Thymus (tissue), 11 donors: ENCODE data around the gene MLLT6. TPM values are rescaled to one million over a fixed set of nuclear protein-coding genes. Genes with fewer than 3 reads are reported as not detected.

Source experiments
- DNase-seq, 9 donors: peaks; one replicate each; pipeline ENCODE4 v3.0.0-alpha.2; 2013; ENCODE audit warnings: low spot score in 9 of 9, low read depth in 6 of 9, missing footprints in 1 of 9
- H3K27ac ChIP-seq, 2 donors: one replicate each; pipeline ENCODE4 v1.5.1; 2013; ENCODE audit warnings: control low read depth in 1 of 2, low read depth in 1 of 2, low read length in 1 of 2, mild to moderate bottlenecking in 1 of 2, moderate library complexity in 1 of 2
- H3K27me3 ChIP-seq, 2 donors: one replicate each; pipeline ENCODE4 v1.5.1; 2013; ENCODE audit warnings: low read length in 1 of 2; ENCODE audit not compliant: control insufficient read depth in 2 of 2, insufficient read depth in 1 of 2
- H3K36me3 ChIP-seq, 2 donors: one replicate each; pipeline ENCODE4 v1.5.1; 2013; ENCODE audit warnings: low read length in 1 of 2, mild to moderate bottlenecking in 1 of 2, moderate library complexity in 1 of 2; ENCODE audit not compliant: control insufficient read depth in 2 of 2, insufficient read depth in 2 of 2
- H3K4me1 ChIP-seq, 2 donors: one replicate each; pipeline ENCODE4 v1.5.1; 2013; ENCODE audit warnings: low read length in 2 of 2; ENCODE audit not compliant: control insufficient read depth in 2 of 2, insufficient read depth in 2 of 2
- H3K4me3 ChIP-seq, 2 donors: one replicate each; pipeline ENCODE4 v1.5.1; 2013; ENCODE audit warnings: low read length in 2 of 2, control low read depth in 1 of 2, mild to moderate bottlenecking in 1 of 2
- H3K9me3 ChIP-seq, 2 donors: one replicate each; pipeline ENCODE4 v1.5.1; 2013; ENCODE audit warnings: low read length in 1 of 2, mild to moderate bottlenecking in 1 of 2; ENCODE audit not compliant: control insufficient read depth in 2 of 2, insufficient read depth in 1 of 2
- WGBS: extraction: QIAGEN DNeasy Blood & Tissue Kit; methylation state at CpG from one replicate; pipeline ENCODE4 v1.1.7; 2013; 5-methylcytosine and 5-hydroxymethylcytosine counted together
- polyA plus RNA-seq: library from polyadenylated mRNA; stranded (reverse); fragments of 200-250 nt; gene quantifications from one replicate; pipeline ENCODE4 v1.2.3, GENCODE V29; 2013
- total RNA-seq: library from RNA; stranded (reverse); fragments of 120-200 nt; gene quantifications from one replicate; pipeline ENCODE4 v1.2.4, GENCODE V29; 2013
- donor health status: healthy.

The MLLT6 gene
- total and polyA plus RNA-seq, 2 donors, result 37.3 to 124 TPM

DNA sequence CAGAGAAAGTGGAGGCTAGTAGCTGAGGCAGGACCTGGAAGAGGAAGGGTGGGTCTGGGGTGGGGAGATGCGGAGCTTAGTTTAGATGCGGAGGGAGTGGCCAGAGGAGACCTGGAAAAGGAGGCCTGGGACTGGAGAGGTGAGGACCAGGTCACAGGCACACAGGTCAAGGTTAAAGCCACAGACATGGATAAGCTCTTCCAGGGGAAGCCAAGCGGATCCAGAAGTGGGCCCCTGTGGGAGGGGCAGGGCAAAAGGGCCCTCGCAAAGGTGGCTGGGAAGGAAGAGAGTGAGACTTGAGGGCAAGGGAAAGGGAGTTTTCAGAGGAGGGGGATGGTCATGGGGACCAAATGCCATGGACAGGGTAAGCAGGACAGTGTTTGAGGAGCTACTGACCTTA, 13.9 kb upstream of the MLLT6 start:
- Histone ChIP-seq H3K9me3 (no peaks in the 10 kb centered on the region), H3K27ac (no peak overlapping the region), H3K27me3 (no peaks in the 10 kb centered on the region), H3K36me3 (no peaks in the 10 kb centered on the region), H3K4me3 (no peak overlapping the region), H3K4me1 (peaks cover 0 to 13% of the 10 kb centered on the region in 2 donors)
- DNase-seq, result no peak
- WGBS, result 99% methylated on average over 4 of the region's 4 CpGs

DNA sequence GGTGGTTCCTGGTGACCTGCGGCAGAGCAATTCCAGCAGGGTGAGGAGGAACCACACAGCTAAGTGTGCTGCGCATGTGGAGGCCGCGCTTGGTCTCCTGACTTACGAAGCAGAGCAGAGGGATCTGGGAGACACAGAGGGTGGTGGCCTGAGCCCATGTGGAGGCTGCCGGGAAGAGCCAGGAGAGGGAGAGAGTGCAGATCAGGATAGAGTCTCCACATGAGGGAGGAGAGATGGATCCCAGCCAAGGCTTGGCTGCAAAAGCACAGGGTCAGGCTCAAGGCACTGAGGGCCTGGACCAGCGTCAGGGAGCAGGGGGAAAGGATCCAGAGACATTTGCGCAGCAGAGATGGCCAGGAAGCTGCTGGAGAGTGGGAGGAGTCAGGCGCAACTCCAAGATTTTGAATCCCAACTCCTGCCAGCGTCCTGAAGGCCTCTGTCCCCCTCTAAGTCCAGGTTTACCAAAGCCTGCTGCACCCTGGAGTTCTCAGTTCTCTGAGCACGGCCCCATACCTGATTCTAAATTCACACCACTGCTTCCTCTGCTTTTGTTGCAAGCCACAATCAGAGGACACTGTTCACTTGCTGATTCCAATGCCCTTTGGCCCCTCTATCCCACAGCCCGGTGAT, 11.3 kb upstream of the MLLT6 start:
- 92% methylated on average over 12 of the region's 12 CpGs for WGBS
- Histone ChIP-seq H3K27ac (no peak overlapping the region), H3K36me3 (no peaks in the 10 kb centered on the region), H3K27me3 (no peaks in the 10 kb centered on the region), H3K9me3 (no peaks in the 10 kb centered on the region), H3K4me1 (peaks cover 0 to 17% of the 10 kb centered on the region in 2 donors), H3K4me3 (no peak overlapping the region)
- no peak for DNase-seq

DNA sequence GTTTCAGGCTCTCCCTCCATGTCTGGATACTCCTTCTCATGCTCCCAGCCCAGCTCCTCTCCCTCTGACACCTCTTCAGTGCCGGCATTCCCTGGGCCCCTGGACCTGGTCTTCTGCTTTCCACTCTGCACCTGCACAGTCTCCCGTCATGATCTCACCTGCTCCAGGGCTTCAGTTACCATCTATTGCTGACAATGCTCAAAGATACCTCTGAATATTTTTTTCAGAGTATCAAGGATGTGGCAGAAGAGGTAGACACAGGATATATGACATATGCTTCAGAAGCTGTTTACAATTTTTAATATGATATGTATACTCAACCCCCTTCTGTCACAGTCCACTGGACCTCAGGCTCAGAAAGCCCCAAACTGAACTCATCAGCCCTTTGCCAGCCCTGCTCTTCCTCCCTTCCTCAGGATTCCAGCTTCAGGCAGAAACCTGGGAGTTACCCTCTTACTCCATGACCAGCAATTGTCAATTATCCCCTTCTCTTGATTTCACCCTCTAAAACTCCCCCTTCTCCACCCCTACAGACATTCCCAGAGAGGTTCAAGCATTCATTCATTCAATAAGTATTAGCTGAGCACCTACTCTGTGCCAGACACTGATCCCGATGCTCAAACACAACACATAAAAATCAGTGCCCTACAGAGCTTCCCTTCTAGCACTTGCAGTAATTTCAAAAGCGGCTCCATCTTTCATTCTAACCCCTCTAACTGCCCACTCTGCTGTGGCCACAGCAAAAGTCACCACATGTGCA, 7.8 kb upstream of the MLLT6 start:
- H3K4me3 ChIP-seq, result no peak overlapping the region
- WGBS, result 91% methylated on average over 4 of the region's 4 CpGs
- H3K9me3 ChIP-seq, result no peaks in the 10 kb centered on the region
- no peaks in the 10 kb centered on the region for H3K36me3 ChIP-seq
- H3K27ac ChIP-seq, result no peak overlapping the region
- H3K27me3 ChIP-seq, result no peaks in the 10 kb centered on the region
- no peak for DNase-seq
- H3K4me1 ChIP-seq, result peaks cover 0 to 30% of the 10 kb centered on the region in 2 donors

DNA sequence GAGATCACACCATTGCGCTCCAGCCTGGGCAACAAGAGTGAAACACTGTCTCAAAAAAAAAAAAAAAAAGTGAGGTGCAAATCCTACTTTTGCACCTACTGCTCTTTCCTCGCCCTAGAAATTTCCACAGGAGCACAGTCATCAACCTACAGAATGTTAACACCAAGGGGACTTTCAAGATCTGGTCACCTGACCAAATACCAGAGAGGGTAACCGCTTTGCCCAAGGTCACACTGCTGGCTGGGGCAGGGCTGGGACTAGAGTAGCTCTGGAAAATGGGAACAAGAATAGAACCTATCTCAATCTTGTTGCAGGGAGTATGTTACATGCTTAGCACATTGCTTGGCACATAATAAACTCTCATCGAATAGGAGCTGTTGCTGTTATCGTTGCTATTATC, 6.3 kb upstream of the MLLT6 start:
- no peak overlapping the region for H3K27ac ChIP-seq
- no peaks in the 10 kb centered on the region for H3K27me3 ChIP-seq
- H3K4me3 ChIP-seq, result no peak overlapping the region
- H3K4me1 ChIP-seq, result peaks cover 5 to 41% of the 10 kb centered on the region in 2 donors
- 98% methylated on average over 5 of the region's 5 CpGs for WGBS
- DNase-seq, result no peak
- no peaks in the 10 kb centered on the region for H3K9me3 ChIP-seq
- no peaks in the 10 kb centered on the region for H3K36me3 ChIP-seq

DNA sequence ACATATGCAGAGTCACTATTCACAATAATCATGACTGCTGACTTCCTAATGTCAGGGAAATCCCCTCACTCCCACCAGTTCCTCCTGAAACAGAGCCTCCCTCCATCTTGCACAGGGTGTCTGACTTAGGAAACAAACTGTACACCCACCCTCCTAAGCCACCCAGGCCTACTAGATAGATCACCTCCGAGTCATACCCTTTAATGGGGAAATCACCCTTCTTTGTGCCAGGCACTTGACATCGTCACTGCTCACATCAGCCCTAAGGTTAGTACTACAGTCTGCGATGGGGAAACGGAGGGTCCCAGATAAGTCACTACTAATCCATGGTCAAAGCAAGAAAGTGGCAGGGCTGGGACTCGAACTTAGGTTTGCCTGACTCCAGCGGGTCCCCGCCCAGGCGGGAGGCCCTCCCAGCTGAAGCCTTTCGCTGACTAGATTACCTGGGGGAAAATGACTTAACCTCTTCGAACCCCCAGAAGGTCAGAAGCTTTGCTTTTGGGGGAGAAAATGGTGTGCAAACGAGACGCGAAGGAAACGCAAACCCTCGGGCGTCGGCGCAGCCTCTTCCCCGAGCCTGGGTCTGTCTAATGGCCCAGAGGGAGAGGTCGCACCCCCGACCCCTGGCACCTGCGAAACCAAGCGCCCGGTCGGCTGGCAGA, 3.4 kb upstream of the MLLT6 start:
- peak overlapping the region; percentile 80 to 94 for H3K4me3 ChIP-seq
- peak in 6 of 9 donors; percentile 38 to 80 (median 48) for DNase-seq
- WGBS, result 8% methylated on average over 25 of the region's 25 CpGs
- H3K27me3 ChIP-seq, result no peaks in the 10 kb centered on the region
- peak overlapping the region; percentile 89 to 97 for H3K27ac ChIP-seq
- H3K36me3 ChIP-seq, result no peaks in the 10 kb centered on the region
- H3K4me1 ChIP-seq, result peaks cover 5 to 49% of the 10 kb centered on the region in 2 donors
- peaks cover 0 to 9% of the 10 kb centered on the region in 2 donors for H3K9me3 ChIP-seq

DNA sequence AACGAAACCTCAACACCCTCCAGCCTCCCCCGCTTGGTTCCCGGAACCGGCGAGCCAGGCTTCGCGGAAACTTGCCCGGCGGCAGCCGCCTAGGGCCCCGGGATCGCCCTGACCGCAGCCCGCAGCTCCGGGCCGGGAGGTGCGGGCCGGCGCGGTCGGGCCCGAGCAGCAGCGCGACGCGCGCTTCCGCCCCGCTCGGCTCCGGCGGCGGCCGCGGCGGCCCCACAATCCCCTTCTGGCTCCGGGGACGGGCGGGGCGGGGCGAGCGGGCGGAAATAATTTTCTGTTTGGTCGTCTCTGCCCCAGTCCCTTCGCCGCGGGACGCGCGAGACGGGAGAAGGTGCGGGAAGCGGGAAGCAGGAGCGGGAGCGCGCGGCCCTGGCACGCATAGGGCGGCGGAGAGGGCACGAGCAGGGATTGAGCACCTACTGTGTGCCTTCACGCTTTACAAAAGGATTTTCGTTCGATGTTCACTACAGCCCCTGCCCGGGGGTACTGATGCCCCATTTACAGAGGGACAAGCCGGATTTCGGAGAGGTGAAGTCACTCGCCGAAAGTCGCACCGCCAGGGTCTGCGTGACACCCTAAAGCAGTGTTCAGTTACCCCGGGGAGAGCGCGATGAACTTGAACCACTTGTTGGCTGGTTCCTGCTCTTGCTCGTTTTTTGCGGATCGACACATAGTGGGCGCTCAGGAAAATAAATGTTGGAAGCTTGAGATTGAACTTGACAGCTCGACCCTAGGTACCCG, 2.7 kb upstream of the MLLT6 start:
- Histone ChIP-seq H3K36me3 (peaks cover 3 to 4% of the 10 kb centered on the region in 2 donors), H3K27me3 (no peaks in the 10 kb centered on the region), H3K4me3 (peak overlapping the region; percentile 80 to 94), H3K27ac (peak overlapping the region; percentile 89 to 97), H3K4me1 (peaks cover 9 to 53% of the 10 kb centered on the region in 2 donors), H3K9me3 (peaks cover 0 to 9% of the 10 kb centered on the region in 2 donors)
- DNase-seq, result peak in 8 of 9 donors; percentile 34 to 88 (median 68)
- under 1% methylated on average over 81 of the region's 81 CpGs for WGBS

DNA sequence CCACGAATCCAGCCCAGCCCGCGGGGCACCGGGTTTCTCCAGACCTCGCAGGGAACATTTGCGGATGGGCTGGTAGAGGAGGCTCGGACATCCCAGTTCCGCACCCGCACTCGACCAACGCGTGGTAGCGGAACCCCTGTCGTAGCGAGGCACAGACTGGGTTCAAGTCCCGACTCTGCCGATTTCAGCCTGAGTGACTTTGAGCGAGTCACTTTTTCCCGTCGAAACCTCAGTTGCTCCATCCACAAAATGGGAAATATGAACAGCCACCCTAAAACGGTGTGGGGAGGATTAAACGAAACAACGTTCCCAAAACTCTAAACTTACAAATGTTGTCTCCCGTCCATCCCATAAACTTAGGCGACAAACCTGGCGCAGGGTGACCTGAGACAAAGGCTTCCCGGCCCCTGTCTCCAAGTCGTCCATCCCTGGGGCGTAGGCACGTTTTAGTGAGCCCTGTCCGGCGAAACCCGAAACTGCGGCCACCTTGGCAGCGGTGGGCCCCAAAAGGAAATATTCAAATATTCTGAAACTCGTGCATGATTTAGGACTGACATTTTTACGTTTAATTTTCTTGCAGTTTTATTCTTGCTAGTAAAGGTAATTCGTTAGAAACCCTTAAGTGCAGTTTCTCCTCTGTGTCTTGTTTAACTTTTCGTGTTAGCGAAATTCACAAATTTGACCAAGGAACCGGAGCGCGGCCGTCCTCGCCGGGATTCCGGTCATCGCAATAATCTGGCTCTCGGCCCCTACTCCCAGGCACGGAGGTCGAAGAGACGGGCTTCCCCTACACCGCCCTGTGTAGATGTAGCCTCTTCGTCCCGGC, 1.9 kb upstream of the MLLT6 start:
- peak overlapping the region; percentile 80 to 94 for H3K4me3 ChIP-seq
- H3K27me3 ChIP-seq, result no peaks in the 10 kb centered on the region
- DNase-seq, result peak in 2 of 9 donors; percentile 20 to 21
- peaks cover 10 to 11% of the 10 kb centered on the region in 2 donors for H3K36me3 ChIP-seq
- 2% methylated on average over 55 of the region's 55 CpGs for WGBS
- H3K4me1 ChIP-seq, result peaks cover 14 to 59% of the 10 kb centered on the region in 2 donors
- H3K9me3 ChIP-seq, result peaks cover 0 to 9% of the 10 kb centered on the region in 2 donors
- peak overlapping the region; percentile 89 to 97 for H3K27ac ChIP-seq
